ENCODE results near the gene CRADD. TPM values are rescaled to one million over a fixed set of nuclear protein-coding genes. Genes with fewer than 3 reads are reported as not detected.

Gene CRADD
- total RNA-seq, 4 donors from 2014 or later = 11.8 to 49.5 (median 31.4) TPM

DNA sequence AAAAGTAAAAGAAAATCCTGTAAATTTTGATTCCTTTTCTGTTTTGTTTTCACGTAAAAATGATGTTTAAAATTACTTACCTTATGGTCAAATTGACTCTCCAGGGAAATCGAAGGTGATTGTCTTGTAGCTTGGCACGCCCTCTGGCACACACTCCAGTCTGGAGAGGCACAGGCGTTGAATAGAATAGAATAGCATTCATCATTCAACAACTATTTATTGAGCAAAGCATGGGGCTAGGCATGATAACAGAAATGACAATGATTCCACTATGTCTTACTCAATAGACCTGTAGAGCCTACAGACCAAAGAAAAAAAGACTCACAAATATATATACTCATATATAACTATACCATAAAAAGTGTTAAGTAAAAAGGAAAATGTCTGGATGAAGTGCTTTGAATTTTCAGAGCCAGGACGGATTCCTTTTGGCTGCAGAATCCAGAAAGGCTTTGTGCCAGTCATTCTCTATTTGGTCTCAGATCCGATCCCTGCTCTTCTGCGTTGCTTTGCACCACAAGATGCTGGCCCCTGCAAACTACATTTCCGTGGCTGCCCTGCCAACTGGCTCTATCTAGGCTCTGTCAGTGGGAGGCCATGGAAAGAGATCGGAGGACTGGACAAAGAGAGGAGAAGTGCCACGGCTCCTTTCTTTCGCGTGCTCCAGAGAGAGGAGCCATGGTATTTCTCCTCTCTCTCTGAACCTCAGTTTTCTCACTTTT is 231.8 kb downstream of the CRADD start:
- 38 to 47% methylated on average over 11 of the region's 12 CpGs for WGBS, 2 donors (ENCODE audit: low coverage in 1 of 2)
- Histone ChIP-seq H3K36me3 (no peaks in the 10 kb centered on the region), H3K9me3 (no peaks in the 10 kb centered on the region), H3K4me3 (no peak overlapping the region), H3K4me1 (peaks cover 0 to 6% (median 0%) of the 10 kb centered on the region in 3 donors), H3K27me3 (no peaks in the 10 kb centered on the region), H3K27ac (no peak overlapping the region)
- ATAC-seq = no peak
- TF ChIP-seq EP300 (IDR thresholded peaks at IDR 0.05) = no peak
- no peak for TF ChIP-seq POLR2AphosphoS5 (IDR thresholded peaks at IDR 0.05)
- TF ChIP-seq POLR2A (IDR thresholded peaks at IDR 0.05) = no peak
- TF ChIP-seq, protein P1, sequence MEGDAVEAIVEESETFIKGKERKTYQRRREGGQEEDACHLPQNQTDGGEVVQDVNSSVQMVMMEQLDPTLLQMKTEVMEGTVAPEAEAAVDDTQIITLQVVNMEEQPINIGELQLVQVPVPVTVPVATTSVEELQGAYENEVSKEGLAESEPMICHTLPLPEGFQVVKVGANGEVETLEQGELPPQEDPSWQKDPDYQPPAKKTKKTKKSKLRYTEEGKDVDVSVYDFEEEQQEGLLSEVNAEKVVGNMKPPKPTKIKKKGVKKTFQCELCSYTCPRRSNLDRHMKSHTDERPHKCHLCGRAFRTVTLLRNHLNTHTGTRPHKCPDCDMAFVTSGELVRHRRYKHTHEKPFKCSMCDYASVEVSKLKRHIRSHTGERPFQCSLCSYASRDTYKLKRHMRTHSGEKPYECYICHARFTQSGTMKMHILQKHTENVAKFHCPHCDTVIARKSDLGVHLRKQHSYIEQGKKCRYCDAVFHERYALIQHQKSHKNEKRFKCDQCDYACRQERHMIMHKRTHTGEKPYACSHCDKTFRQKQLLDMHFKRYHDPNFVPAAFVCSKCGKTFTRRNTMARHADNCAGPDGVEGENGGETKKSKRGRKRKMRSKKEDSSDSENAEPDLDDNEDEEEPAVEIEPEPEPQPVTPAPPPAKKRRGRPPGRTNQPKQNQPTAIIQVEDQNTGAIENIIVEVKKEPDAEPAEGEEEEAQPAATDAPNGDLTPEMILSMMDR (IDR thresholded peaks at IDR 0.05) = no peak

DNA sequence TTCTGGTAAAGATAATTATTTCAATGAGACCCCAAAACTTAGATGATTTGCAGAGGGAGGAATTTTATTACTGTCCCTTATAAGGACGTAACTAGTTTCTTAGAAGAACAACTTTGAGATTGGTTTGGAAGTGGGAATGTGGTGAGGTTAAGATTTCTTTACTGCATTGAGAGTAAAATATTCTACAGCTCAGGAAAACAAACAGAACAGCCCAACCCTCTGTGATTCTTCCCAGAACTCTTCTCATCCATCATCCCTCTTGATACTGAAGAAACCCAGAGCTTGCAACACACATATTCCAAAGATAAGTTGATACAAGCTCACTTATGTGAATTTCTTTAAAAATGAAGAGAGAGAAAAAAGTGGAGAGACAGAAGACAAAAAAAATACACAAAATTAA is 234.2 kb downstream of the CRADD start:
- TF ChIP-seq POLR2A (IDR thresholded peaks at IDR 0.05) (no peak), POLR2AphosphoS5 (IDR thresholded peaks at IDR 0.05) (no peak), EP300 (IDR thresholded peaks at IDR 0.05) (no peak)
- TF ChIP-seq, protein P1 (IDR thresholded peaks at IDR 0.05) = no peak
- ATAC-seq = no peak
- WGBS, 2 donors (ENCODE audit: low coverage in 1 of 2) = 86 to 100% methylated on average over 1 of the region's 1 CpG
- Histone ChIP-seq H3K4me3 (no peak overlapping the region), H3K36me3 (no peaks in the 10 kb centered on the region), H3K4me1 (peaks cover 0 to 6% (median 0%) of the 10 kb centered on the region in 3 donors), H3K27ac (no peak overlapping the region), H3K27me3 (no peaks in the 10 kb centered on the region), H3K9me3 (no peaks in the 10 kb centered on the region)

DNA sequence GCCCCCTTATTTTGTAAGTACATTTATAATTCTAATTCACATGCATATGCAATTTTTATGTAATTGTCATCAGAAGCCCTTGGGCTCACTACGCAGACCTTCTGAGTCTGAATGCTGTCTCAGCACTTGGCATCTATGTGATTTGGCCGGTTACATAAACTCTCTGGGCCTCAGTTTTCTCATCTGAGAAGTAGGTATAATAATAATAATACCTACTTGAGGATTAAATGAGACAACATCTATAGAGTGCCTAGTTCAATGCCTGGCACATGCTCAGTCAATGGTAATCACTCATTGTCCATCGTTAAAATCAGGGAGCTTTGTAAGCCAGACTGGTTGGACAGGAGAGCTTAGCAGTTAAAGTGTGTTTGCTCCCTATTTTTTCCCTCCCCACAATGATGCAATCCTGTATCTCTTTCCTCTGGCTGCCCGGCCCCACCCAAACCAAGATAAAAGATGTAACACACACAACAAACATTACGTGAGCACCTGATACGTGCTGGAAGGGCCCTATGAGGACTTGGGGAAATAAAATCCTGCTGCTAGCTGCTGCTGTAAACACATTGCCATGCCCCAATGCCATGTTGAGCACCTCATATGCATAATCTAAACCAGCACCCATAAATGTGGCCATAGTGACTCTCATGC is 235.0 kb downstream of the CRADD start:
- H3K27ac ChIP-seq = no peak overlapping the region
- TF ChIP-seq POLR2A (IDR thresholded peaks at IDR 0.05) = no peak
- TF ChIP-seq, protein P1 (IDR thresholded peaks at IDR 0.05) = no peak
- TF ChIP-seq POLR2AphosphoS5 (IDR thresholded peaks at IDR 0.05) = no peak
- no peak for TF ChIP-seq EP300 (IDR thresholded peaks at IDR 0.05)
- no peak for ATAC-seq
- peaks cover 0 to 6% (median 0%) of the 10 kb centered on the region in 3 donors for H3K4me1 ChIP-seq
- H3K27me3 ChIP-seq = no peaks in the 10 kb centered on the region
- H3K36me3 ChIP-seq = no peaks in the 10 kb centered on the region
- no peaks in the 10 kb centered on the region for H3K9me3 ChIP-seq
- no peak overlapping the region for H3K4me3 ChIP-seq
- 90 to 92% methylated on average over 5 to 6 of the region's 6 CpGs for WGBS, 2 donors (ENCODE audit: low coverage in 1 of 2)

DNA sequence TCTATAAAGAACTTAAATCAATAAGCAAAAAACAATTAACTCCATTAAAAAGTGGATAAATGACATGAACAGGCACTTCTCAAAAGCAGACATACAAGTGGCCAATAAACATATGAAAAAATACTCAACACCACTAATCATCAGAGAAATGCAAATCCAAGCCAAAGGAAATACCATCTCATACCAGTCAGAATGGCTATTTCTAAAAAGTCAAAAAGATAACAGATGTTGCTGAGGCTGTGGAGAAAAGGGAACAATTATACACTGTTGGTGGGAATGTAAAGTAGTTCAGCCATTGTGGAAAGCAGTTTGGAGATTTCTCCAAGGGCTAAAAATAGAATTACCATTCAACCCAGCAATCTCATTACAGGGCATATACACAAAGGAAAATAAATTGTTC is 236.7 kb downstream of the CRADD start:
- ATAC-seq = no peak
- Histone ChIP-seq H3K4me1 (peaks cover 0 to 12% (median 0%) of the 10 kb centered on the region in 3 donors), H3K27me3 (no peaks in the 10 kb centered on the region), H3K4me3 (no peak overlapping the region), H3K9me3 (no peaks in the 10 kb centered on the region), H3K27ac (no peak overlapping the region), H3K36me3 (no peaks in the 10 kb centered on the region)
- no peak for TF ChIP-seq POLR2A (IDR thresholded peaks at IDR 0.05)
- no peak for TF ChIP-seq EP300 (IDR thresholded peaks at IDR 0.05)
- no peak for TF ChIP-seq POLR2AphosphoS5 (IDR thresholded peaks at IDR 0.05)
- TF ChIP-seq, protein P1 (IDR thresholded peaks at IDR 0.05) = no peak

DNA sequence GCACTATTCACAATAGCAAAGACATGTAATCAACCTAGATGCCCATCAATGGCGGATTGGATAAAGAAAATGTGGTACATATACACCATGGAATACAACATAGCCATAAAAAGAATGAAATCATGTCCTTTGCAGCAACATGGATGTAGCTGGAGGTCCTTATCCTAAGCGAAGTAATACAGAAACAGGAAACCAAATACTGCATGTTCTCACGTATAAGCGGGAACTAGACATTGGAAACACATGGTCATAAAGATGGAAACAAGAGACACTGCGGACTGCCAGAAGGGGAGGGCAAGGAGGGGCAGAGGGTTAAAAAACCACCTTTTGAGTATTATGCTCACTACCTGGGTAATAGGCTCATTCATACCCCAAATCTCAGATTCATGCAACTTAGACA is 237.1 kb downstream of the CRADD start:
- no peaks in the 10 kb centered on the region for H3K27me3 ChIP-seq
- TF ChIP-seq EP300 (IDR thresholded peaks at IDR 0.05) (no peak), POLR2A (IDR thresholded peaks at IDR 0.05) (no peak), POLR2AphosphoS5 (IDR thresholded peaks at IDR 0.05) (no peak)
- TF ChIP-seq, protein P1 (IDR thresholded peaks at IDR 0.05) = no peak
- peaks cover 0 to 9% (median 0%) of the 10 kb centered on the region in 3 donors for H3K4me1 ChIP-seq
- no peak for ATAC-seq
- H3K9me3 ChIP-seq = no peaks in the 10 kb centered on the region
- 89 to 93% methylated on average over 5 of the region's 5 CpGs for WGBS, 2 donors (ENCODE audit: low coverage in 1 of 2)
- no peak overlapping the region for H3K27ac ChIP-seq
- H3K36me3 ChIP-seq = no peaks in the 10 kb centered on the region
- H3K4me3 ChIP-seq = no peak overlapping the region
